SK-N-MC (cell line): Measurements from ENCODE around the gene LARP6.
"Not testable (repeated sequence)": the region's sequence is repeated elsewhere in the genome, so short reads cannot be mapped to it uniquely, and the experiment has no call there.

ENCODE experiments used
- DNase-seq: peaks from one replicate; pipeline ENCODE4 v3.0.0-alpha.2; 2011; ENCODE audit warnings: low read depth, low spot score
- H3K27ac ChIP-seq: fragments of 200-600 bp; sonication (generic); 2 replicates; pipeline ENCODE4 v1.5.1; 2016; ENCODE audit warnings: mixed run types
- H3K36me3 ChIP-seq: fragments of 200-600 bp; sonication (generic); 2 replicates; pipeline ENCODE4 v1.6.1; 2017; ENCODE audit warnings: antibody characterized with exemption, low read length, mixed read lengths; ENCODE audit not compliant: insufficient read depth
- H3K4me3 ChIP-seq: fragments of 200-600 bp; sonication (generic); 2 replicates; pipeline ENCODE4 v1.5.1; 2016
- H3K9ac ChIP-seq: fragments of 200-600 bp; sonication (generic); 2 replicates; pipeline ENCODE4 v1.8.0; 2017; ENCODE audit warnings: mixed run types, mixed read lengths; ENCODE audit not compliant: insufficient read length
- H3K9me3 ChIP-seq: fragments of 200-600 bp; sonication (generic); 2 replicates; pipeline ENCODE4 v1.6.1; 2017; ENCODE audit warnings: low read depth, mild to moderate bottlenecking, antibody characterized with exemption, low read length, moderate library complexity, mixed read lengths
- EZH2 ChIP-seq: fragments of 200-600 bp; sonication (generic); IDR thresholded peaks from one replicate; pipeline ENCODE4 v1.6.1; 2017; ENCODE audit warnings: antibody characterized with exemption
- FOXP2 ChIP-seq: optimal IDR thresholded peaks from 2 replicates; pipeline ENCODE3; 2011; ENCODE audit warnings: mild to moderate bottlenecking, moderate library complexity; ENCODE audit not compliant: insufficient read depth; ENCODE audit errors: extremely low read length, control extremely low read depth
- POLR2AphosphoS5 ChIP-seq: IDR thresholded peaks from 2 replicates; pipeline ENCODE4 v1.6.1; 2012; ENCODE audit warnings: mild to moderate bottlenecking, low read depth, low read length, borderline replicate concordance

The LARP6 gene

DNA sequence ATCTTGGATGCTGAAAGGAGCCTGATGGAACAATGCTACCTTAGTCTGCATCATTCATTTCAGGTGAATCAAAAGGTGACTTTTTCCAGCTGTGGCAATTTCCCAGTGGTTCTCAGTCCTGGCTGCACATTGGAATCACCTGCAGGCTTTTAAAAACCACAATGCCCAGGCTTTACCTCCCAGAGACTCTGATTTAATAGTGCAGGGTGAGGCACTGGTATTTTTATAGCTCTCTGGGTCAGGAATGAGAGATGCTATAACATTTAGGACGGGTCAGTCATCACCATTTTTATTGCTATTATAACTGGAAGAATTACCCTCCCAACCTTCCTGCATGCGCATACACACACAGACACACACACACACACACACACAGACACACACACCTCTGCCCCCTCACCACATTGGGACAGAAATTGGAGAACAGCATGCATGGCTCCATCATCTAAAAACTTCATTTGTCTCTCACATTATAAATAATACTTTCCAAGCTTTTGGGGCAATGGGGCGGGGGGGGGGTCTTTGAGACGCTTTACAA lies 41.1 kb downstream of the LARP6 start:
- Histone ChIP-seq H3K9ac (no peak overlapping the region), H3K36me3 (no peaks in the 10 kb centered on the region), H3K4me3 (no peak overlapping the region), H3K9me3 (no peaks in the 10 kb centered on the region), H3K27ac (no peak overlapping the region)
- no peak for DNase-seq
- no peak for TF ChIP-seq FOXP2
- TF ChIP-seq POLR2AphosphoS5 = no peak
- TF ChIP-seq EZH2 = no peak

DNA sequence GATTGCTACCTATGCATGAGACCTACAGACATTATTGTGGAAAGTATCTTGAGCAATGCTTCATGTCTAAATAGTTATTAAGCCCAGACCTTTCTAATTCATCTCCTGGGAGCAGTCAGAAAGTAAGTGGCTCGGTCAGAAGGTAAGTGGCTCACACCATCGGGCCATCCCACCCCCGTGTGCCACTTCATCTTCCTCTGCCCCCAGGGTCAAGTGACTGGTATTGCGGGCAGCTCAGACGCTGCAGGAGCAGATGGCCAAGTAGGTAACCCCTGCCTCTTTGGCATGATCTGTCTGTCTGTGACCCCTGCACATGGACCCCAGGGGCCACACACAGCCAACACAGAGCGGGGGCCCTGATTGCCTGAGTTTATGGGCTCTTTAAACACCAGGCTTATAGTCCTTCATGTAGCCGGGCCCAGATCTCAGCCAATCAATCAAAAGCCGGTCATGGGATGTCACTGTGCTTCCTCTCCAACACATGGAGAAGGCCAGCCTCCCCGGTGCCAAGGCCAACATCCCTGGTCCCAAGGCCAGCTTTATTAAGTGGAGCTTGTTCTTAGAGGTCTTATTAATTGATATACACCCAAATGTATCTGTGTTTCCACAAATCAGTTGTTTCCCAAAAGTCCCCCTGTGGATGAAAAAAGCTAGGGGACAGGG lies 42.9 kb downstream of the LARP6 start:
- H3K27ac ChIP-seq = no peak overlapping the region
- no peak overlapping the region for H3K9ac ChIP-seq
- TF ChIP-seq EZH2 (no peak), POLR2AphosphoS5 (no peak), FOXP2 (no peak)
- H3K36me3 ChIP-seq = no peaks in the 10 kb centered on the region
- H3K9me3 ChIP-seq = no peaks in the 10 kb centered on the region
- H3K4me3 ChIP-seq = no peak overlapping the region
- DNase-seq = no peak

DNA sequence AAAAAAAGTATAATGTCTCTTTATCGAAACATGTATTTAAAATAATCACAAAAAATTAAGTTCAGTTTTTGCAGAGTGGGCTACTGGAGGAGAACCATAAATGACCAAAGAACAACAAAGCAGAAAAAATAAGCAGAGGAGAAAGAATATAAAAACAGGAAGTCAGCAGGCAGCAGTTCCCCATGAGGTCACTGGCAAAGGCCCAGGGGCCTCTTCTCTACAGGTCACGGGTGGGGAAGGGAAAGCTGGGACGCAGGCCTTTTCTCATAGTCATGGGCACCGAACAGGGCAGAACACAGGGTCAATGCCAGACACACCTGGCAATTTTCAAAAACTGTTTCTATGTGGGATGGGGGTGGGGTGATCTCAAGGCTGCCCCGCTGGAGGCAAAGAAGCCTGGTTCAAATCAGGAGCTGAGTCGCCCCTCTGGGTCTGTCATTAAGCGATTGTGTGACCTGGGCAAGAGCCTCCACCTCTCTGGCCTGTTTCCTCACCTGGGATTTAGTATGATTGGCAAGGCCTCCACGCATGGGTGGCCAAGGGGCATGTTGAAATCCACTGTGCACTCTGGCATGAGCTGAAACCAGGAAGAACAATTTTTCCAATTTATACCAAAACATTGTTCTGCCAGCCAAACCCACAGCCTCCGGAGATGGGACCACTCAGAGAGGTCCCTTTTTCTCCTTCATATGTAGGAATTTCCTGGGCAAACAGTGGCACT lies 46.8 kb downstream of the LARP6 start:
- Histone ChIP-seq H3K4me3 (no peak overlapping the region), H3K36me3 (no peaks in the 10 kb centered on the region), H3K9ac (no peak overlapping the region), H3K27ac (no peak overlapping the region), H3K9me3 (no peaks in the 10 kb centered on the region)
- no peak for DNase-seq
- no peak for TF ChIP-seq FOXP2
- TF ChIP-seq POLR2AphosphoS5 = no peak
- no peak for TF ChIP-seq EZH2

DNA sequence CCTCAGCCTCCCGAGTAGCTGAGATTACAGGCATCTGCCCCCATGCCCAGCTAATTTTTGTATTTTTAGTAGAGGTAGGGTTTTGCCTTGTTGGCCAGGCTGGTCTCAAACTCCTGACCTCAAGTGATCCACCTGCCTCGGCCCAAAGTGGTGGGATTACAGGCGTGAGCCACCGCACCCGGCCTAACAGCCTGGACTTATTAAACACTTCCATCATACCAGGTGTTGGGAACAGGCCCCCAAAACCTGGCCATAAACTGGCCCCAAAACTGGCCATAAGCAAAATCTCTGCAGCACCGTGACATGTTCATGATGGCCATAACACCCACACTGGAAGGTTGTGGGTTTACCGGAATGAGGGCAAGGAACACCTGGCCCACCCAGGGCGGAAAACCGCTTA lies 49.6 kb downstream of the LARP6 start:
- not testable (repeated sequence) for H3K9me3 ChIP-seq, H3K9ac ChIP-seq, H3K4me3 ChIP-seq, H3K27ac ChIP-seq, DNase-seq, H3K36me3 ChIP-seq

DNA sequence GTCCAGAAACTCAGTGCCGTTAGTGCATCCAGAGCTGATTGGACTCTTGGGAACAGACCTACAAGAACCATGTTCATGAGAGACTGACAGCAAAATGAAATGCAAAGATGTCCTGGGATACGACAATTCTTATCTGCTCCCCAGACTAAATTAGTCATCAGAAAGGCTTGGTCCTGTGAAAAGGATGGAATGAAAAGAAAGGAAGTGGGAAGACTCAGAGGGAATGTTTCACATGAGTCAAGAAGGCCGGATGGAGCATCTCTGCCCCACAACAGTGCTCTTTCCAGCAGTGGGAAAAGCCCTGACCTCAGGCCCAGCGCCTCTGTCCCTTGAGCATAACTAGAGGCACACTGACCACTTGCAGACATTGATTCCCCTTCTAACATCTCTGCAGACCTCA lies 51.3 kb downstream of the LARP6 start:
- Histone ChIP-seq H3K36me3 (no peaks in the 10 kb centered on the region), H3K9ac (no peak overlapping the region), H3K27ac (no peak overlapping the region), H3K9me3 (no peaks in the 10 kb centered on the region), H3K4me3 (no peak overlapping the region)
- no peak for DNase-seq
- no peak for TF ChIP-seq EZH2
- TF ChIP-seq FOXP2 = no peak
- no peak for TF ChIP-seq POLR2AphosphoS5

DNA sequence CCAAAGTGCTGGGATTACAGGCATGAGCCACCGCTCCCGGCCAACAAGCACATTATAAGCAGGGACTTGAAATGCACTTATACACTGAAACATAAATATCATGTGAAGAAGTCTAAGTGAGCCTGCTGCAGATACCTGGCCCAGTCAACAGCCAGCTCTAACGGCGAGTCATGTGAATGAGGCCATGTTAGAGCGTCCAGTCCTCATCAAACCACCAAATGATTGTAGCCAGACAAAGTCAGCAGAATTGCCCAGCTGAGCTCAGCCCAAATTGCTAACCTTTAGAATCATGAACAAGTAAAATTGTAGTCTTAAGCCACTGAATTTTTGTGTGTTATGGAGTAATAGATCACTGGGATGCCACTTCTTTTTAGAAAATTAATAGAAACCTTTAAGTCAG lies 52.8 kb downstream of the LARP6 start:
- no peak for DNase-seq
- Histone ChIP-seq H3K9me3 (no peaks in the 10 kb centered on the region), H3K27ac (no peak overlapping the region), H3K36me3 (no peaks in the 10 kb centered on the region), H3K9ac (no peak overlapping the region), H3K4me3 (no peak overlapping the region)
- TF ChIP-seq EZH2 (no peak), POLR2AphosphoS5 (no peak), FOXP2 (no peak)

DNA sequence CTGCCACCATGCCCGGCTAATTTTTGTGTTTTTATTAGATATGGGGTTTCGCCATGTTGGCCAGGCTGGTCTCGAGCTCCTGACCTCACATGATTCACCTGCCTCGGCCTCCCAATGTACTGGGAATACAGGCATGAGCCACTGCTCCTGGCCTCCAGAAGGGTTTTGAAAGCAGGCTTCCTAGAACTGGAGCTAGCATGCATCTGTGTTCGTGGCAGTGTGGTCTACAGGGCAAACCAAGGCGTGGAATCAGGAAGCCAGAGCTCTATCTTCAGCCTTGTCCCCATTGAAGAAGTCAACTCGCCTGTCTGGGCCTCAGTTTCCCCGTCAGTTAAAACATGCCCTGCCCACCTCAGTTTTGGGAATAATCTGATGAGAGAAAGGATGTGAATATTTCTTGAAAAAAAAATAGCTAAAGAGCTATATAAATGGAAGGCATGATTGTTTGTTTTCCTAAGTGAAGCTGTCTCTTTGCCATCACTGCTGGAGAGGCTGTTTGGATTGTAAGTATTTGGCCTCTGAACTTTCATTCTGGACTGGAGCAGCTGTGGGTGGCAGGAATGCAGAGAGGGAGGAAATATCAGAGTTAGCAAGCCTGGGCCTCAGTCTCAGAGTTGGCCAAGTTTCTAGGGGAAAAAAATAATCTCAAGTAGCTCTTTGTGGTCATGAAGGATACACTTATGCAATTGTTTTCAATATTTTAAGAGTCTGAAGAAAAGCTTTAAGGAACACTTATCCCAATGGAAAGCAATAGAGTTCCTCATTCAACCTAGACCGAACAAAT lies 54.1 kb downstream of the LARP6 start:
- Histone ChIP-seq H3K9me3 (no peaks in the 10 kb centered on the region), H3K4me3 (no peak overlapping the region), H3K27ac (no peak overlapping the region; the same call in 1 of the 2 replicates), H3K9ac (no peak overlapping the region), H3K36me3 (no peaks in the 10 kb centered on the region)
- no peak for DNase-seq
- no peak for TF ChIP-seq FOXP2
- TF ChIP-seq POLR2AphosphoS5 = no peak
- no peak for TF ChIP-seq EZH2

DNA sequence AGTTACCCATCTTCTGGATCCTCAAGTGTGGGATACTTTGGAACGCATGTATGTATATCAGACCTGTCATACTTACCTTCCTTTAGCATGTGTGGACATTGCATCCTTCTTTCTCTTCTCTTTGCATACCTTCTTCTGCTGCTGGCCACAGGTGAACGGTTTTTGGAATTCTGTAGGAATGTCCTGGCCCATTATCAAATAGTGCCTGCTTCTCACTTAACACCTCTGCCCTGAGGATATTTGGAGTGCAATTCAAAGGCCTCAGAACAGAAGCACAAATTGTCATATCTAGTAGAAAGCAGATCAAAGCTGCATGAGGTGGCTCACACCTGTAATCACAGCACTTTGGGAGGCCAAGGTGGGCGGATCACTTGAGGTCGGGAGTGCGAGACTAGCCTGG lies 56.5 kb downstream of the LARP6 start:
- Histone ChIP-seq H3K9me3 (no peaks in the 10 kb centered on the region), H3K9ac (no peak overlapping the region), H3K4me3 (no peak overlapping the region), H3K27ac (no peak overlapping the region), H3K36me3 (no peaks in the 10 kb centered on the region)
- TF ChIP-seq EZH2 = no peak
- no peak for TF ChIP-seq FOXP2
- TF ChIP-seq POLR2AphosphoS5 = no peak
- no peak for DNase-seq
